ENCODE data around the gene ACP4.
"Not testable (repeated sequence)": the region's sequence is repeated elsewhere in the genome, so short reads cannot be mapped to it uniquely, and the experiment has no call there.

Gene ACP4

DNA sequence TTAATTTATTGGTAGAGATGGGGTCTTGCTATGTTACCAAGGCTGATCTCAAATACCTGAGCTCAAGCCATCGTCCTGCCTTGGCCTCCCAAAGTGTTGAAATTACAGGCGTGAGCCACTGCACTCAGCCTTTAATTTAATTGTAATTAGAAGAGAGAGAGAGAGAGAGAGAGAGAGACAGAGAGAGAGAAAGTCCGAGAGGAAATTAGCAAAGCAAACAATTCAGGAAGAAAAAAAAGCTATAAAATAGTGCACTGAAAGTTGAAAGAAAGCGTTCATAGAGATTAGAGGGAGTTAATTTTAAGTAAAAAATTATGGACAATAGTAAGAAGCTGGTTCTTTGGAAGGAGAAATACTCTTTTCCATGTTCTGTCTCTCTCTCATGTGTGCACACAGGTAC lies 13.0 kb upstream of the ACP4 start:
- no peak for DNase-seq

DNA sequence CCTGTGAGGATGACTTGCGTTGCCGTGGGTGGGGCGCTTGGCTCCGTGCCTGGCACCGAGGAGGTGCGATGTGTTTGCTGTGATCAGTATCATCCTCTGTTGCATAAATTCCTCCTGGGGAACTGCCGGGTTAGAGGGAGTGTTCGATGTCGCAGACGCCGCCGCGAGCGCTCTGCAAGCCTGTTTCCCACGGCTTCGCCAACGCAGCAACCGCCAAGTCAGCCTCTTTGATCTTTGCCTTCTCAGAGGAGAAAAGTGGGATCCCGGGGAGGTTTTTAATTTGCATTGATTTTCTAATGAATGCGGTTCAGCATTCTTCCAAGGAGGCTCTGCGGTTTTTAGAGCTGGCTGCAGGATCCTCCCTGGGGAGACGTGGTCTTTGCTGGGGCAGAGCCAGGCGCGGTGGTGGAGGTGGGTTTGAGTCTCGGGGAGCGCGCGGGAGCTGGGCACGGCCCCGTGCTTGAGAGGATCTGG lies 12.3 kb upstream of the ACP4 start:
- peak; percentile 91 for DNase-seq

DNA sequence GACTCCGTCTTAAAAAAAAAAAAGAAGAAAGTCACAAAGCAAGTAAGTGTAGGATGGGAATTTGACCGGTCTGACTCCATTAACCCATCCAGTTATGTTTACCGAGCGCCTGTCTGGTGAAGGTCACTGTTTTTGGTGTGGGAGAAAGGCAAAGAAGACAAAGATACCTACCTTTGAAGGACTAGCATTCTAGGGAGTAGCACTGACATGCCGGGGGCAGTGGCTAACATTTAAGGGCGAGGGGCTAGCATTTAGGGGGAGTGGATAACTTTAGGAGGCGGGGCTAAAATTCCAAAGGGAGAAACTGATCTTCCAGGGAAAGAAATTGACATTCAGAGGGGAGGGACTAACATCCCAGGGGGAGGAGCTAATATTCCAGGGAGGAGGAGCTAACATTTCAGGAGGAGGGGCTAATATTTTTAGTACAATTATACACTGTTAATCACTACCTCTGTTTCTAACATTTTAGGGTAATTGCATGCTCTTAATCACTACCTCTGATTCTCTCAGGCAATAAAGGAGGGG lies 11.2 kb upstream of the ACP4 start:
- DNase-seq: no peak

DNA sequence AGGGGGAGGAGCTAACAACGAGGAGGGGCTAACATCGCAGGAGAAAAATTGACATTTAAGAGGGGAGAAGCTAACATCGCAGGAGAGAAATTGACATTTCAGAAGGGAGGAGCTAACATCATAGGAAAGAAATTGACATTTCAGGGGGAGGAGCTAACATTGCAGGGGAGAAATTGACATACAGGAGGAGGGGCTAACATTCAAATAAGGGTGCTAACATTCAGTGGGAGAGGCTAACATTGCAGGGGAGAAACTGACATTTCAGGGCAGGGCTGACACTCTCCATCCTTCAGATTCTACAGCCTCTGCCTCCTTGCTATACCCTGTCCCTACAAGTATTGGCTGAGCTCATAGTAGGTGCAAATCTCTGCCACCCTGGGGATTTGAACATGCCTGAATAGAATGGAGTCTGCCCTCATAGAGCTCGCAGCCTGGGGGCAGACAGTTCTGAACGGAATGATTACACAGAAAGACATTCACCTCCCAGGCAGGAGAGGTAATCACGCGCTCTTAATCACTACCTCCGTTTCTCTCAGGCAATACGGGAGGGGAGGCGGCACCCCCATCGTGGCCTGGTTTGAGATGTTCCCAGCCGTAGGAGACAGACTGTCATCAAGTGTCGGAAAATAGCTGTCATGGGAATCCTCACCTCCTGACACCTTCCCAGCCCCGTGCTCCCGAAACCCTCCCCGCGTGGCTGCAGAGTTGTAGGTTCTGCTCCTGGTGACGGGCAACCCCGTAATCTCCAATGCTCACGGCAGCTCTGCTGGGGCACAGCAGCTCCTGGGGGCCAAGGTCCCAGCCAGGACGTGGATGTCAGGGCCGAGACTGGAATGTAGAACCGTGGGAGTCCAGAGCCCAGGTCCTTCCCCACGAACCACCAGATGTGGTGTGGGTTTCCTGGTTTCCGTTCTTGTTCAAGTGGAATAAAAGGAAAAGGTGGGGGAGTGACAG lies 10.4 kb upstream of the ACP4 start:
- peak; percentile 92 for DNase-seq

DNA sequence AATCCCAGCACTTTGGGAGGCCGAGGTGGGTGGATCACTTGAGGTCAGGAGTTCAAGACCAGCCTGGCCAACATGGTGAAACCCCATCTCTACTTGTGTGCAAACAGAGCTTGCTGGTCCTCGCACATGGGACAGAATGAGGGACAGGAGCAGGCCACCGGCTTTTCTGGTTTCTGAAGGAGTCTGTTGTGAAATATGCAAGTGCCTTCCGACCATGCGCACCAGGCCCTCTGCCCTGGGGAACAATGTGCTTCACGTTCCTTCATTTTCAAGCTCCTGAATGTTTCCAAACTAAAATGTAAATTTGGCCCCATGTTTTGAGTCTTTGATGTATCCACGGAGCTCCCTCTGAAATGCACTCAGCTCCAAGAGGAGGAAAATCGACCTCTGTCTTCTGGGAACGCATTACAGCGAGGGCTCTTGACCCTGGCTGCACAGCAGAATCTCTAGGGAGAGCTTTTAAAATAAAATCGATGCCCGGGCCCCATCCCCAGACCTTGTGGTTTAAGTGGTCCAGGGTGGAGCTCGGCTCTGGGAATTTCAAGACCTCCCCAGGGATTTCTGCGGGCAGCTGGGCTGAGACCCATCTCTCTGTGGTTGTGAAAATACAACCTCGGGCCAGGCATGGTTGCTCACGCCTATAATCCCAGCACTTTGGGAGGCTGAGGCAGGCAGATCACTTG lies 9.3 kb upstream of the ACP4 start:
- DNase-seq: peak; percentile 75

DNA sequence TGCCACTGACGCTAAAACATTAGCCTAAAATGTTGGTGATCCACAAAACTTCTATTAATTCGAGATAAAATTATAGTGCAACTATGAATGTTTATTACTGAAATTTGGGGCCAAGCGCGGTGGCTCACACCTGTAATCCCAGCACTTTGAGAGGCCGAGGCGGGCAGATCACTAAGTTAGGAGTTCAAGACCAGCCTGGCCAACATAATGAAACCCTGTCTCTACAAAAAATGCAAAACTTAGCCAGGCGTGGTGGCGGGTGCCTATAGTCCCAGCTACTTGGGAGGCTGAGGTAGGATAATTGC lies 6.4 kb upstream of the ACP4 start:
- not testable (repeated sequence) for DNase-seq

DNA sequence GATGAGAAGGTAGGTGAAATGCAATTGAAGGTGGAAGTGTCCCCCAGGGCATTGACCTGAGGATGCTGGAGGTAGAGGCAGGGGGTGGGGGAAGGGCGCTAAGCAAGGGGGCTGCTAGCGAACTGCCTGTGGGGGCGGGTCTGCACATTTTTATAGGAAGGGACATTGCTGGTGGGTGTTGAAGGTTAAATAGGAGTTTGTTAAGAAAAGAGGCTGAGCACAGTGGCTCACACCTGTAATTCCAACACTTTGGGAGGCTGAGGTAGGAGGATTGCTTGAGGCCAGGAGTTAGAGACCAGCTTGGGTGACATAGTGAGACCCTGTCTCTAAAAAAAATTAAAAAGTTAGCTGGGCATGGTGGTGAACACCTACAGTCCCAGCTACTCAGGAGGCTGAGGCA lies 5.5 kb upstream of the ACP4 start:
- no peak for DNase-seq

DNA sequence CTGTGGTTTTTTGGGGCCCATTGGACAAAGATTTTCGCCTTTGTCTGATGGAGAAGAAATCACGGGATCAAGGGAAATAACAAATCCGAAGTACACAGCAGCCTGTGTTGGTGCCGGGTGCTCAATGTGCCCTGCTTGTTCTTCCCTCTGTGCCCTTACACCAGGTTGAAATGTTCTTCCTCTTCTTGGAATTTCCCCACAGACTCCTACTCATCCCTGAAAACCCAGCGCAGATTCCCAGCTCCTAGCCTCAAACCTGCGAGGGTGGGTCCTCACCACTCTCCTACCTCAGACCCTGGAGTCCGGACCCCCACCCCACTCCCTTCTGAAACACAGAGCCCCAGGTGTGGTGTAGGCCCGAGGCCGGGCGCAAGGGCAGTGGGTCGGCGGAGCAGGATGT lies 4.9 kb upstream of the ACP4 start:
- DNase-seq: no peak

DNA sequence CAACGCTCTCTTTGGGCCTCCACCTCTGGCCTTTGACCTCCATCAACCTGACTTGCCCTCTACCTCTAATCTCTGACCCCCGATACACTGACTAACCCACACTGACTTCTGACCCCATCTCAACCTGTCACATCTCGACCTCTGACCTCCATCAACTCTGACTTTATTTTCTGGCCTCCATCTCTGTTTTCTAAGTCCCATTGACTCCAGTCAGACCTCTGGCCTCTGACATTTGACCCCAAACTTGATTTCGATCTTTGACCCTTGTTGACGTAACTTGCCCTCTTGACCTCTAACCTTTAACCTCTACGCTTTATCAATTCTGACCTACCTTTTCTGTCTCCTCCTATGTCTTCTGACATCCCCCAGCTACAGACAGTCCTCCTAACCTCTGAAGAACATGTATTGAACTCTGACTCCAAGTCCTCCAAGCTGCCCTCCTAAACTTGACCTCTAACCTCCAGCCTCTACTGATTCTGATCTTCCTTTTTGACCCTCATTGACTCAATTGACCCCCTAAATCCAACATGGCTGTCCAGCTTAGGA lies 780 bp downstream of the ACP4 start:
- no peak for DNase-seq

DNA sequence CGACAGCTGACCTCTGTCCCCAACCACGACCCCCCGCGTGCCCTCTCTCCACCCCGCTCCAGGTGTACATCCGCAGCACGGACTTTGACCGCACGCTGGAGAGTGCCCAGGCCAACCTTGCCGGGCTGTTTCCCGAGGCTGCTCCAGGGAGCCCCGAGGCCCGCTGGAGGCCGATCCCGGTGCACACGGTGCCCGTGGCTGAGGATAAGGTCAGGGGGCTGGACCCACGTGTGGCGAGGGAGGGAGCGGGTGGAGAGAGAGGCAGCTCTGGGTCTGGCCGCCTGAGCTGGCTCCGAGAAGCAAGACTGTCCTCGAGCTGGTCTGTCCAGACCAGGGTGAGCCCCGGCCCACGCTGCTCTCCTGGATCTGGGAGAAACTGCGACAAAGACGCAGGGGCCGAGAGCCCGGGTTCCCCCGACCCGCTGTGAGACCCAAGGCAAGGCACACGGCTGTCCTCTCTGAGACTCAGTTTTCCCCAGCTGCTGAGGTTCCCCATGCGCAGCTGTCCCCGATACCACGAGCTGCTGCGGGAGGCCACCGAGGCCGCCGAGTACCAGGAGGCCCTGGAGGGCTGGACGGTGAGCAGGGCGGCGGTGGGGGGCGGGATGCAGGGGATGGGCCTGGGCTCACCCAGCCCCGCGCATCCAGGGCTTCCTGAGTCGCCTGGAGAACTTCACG lies 1.5 kb downstream of the ACP4 start:
- DNase-seq: no peak

DNA sequence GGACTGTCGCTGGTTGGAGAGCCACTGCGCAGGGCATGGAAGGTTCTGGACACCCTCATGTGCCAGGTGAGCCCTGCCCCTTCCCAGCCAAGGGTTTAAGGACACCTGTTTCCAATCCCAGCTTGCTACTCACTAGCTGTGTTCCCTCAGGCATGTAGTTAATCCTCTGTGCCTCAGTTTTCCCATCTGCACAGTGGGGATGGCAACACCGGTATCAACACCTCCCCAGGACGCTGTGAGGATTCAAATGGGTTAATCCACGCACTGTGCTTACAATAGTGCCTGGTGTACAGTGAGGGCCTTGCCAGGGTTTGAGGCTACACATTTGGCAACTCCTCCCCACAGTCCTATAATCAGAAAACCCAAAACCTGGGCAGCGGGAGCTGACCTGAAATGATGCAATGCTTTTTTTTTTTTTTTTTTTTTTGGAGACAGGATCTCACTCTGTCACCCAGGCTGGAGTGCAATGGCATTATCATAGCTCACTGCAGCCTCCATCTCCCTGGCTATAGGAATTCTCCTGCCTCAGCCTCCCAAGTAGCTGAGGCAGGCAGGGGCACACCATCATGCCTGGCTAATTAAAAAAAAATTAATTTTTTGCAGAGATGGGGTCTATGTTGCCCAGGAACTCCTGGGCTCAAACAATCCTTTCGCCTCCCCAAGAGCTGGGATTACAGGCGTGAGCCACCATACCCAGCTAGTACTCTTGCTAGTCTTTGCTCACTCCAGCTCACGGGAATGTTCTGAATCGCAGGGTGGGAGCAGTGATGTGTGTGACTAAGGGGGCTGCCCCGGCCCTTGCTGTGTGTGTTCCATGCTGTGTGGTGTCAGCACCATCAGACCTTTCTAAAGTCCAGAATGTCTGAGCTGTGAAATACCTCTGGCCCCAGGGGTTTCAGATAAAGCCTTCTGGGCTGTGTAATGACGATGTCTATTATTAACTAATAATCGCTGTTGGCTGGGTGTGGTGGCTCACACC lies 2.3 kb downstream of the ACP4 start:
- no peak for DNase-seq

DNA sequence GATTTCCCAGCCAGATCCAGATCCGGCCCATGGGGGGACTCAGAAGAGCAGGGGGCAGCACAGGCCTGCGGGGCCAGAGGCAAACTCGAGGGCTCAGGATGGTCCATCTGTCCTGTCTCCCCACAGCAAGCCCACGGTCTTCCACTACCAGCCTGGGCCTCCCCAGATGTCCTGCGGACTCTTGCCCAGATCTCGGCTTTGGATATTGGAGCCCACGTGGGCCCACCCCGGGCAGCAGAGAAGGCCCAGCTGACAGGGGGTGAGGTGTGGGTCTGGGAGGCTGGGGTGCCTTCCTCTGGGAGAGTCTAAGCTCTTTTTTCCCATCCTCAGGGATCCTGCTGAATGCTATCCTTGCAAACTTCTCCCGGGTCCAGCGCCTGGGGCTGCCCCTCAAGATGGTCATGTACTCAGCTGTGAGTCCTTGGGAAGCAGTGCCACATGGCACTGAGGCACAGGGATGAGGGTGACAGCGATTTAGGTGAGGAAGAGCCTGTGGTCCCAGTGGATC lies 3.4 kb downstream of the ACP4 start:
- DNase-seq: no peak

DNA sequence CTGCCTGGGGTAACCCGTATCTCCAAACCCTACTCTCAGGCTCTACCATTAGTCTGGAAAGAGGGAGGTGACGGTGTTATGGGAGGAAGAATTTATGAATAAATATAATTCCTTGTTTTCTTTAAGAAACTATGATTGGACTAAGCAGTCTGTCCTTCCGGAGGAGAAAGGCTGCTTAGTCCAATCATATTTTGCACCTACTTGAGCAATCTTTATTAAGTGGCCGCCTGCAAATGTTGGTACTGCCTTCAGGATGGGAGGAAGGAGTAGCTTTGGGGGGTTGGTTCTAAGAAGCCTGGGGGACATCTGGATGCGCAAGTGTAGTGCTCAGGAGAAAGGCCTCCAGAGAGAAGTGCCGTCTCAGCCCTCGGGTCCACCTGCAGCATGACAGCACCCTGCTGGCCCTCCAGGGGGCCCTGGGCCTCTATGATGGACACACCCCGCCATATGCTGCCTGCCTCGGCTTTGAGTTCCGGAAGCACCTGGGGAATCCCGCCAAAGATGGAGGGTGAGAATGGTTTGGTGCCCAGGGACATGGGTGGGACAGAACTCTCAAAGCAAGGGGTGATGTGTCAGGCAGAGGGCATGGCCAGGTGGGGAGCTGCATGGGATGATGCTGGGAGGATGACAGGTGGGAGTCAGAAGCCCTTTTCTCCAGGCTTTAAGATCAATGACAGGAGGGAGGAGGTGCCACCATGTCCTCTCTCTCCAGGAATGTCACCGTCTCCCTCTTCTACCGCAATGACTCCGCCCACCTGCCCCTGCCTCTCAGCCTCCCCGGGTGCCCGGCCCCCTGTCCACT lies 4.1 kb downstream of the ACP4 start:
- DNase-seq: no peak

DNA sequence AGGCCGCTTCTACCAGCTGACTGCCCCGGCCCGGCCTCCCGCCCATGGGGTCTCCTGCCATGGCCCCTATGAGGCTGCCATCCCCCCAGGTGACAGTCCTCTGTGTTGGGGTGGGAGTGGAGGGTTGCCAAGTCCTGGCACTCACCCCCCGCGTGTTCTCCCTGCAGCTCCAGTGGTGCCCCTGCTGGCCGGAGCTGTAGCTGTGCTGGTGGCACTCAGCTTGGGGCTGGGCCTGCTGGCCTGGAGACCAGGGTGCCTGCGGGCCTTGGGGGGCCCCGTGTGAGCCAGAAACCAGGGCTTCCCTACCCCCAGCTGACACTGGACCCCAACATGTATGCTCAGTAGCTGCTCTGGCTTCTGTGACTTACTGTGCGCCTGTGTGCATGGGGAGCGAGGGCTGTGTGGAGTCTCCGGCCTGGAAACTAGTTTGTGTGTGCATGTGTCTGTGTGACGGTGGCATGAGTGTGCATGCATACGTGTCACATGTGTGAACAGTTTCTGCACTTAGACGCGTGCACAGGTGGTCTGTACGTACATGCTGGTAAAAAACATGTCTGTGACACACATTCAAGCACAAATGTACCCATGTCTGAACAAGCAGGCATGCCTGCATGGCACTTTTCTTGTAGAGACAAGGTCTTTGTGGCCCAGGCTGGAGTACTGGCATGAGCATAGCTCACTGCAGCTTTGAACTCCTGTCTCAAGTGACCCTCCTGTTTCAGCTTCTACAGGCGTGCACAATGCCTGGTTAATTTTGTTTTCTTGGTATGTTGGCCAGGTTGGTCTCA lies 4.9 kb downstream of the ACP4 start:
- no peak for DNase-seq

DNA sequence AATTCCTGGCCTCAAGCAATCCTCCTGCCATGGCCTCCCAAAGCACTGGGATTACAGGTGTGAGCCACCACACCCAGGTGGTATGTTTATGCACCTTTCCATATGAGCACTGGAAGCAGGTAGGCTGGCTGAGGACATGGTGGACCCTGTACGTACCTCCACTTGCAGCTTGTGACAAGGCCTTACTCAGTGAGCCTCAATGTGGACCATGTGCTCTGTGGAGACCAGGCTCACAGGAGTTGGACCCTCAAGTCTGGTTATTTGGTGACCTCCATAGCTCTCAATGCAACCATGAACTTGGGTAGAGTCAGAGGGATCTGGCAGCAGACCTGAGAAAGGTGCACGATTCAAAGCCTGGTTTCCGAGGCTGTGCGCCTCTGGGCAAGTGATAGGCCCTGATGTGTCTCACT lies 5.5 kb downstream of the ACP4 start:
- DNase-seq: no peak

DNA sequence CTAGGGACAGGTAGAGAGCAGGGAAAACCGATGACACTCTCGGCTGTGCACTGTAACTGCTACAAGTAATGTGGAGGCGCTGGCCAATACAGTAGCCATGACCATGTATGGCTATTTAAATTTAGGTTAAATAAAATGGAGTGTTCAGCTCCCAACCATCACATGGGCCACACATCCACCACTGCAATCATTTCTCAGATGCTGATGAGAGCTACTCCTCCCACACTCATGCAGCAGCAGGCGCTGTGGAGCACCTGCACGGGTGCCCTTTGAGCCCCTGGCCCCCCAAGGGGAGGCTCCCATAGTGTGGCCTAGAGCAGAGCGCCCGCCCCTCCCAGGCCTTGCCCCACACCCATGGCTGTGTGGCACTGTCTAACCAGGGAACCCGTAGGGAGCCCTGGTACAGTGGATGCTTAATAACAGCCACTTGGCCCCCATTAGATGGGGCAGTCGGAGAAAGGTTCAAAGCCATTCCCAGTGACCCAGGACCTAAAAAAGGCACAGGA lies 6.0 kb downstream of the ACP4 start:
- DNase-seq: no peak

DNA sequence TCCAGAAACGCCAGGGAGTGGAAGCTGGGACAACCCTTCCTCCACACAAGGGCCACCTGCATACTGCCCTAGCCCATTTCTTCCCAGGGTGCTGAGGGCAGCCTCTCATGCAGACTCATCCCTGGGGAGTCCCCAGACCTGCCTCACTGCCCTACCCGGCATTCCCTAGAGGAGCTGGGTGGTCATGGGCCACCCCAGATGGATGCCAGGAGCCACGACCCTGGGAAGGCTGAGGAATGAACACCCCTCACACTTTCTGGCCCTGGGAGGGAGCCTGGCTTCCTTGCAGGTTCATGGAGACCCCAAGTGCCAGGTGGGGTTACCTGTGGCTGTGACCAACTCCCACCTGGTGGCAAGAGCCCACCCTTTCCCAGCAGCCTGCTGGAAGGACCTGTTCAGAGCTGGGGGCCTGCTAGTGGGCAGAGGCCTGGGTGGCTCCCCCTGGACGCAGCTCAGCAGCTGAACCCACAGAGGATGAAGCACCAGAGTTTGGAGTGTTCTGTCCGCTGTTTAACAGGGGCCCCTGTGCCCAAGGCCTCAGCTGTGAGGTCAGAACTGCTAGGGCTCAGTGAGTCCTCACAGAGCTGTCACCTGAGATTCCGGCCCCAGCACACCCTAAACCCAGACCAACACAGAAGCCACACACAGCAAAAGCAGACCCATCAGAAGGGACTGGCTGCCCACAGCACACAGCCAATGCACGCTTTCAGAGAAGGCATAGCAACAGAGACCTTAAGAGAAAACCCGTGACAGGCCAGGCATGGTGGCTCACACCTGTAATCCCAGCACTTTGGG lies 6.6 kb downstream of the ACP4 start:
- no peak for DNase-seq

DNA sequence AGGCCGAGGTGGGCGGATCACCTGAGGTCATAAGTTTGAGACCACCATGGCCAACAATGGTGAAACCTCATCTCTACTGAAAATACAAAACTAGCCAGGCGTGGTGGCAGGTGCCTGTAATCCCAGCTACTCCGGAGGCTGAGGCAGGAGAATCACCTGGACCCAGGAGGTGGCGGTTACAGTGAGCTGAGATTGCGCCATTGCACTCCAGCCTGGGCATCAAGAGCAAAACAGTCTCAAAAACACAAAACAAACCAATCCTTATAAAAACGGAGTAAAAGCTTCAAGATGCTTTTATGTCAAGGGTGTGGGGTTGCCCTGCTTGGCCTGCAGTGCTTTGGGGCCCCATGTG lies 7.2 kb downstream of the ACP4 start:
- DNase-seq: no peak

Measured in islet precursor cell (in vitro differentiated cells).